Tibial artery (tissue), 4 donors: Measurements from ENCODE around the gene B4GALNT3.

ENCODE experiments used
- DNase-seq, 2 donors: peaks; one replicate each; pipeline ENCODE4 v3.0.0-alpha.2; 2019
- H3K27ac ChIP-seq, 2 donors: fragments of 200-600 bp; sonication (generic) in 1 of 2; 1 replicate in 1 of 2; 2 replicates in 1 of 2; pipeline ENCODE4 v1.5.1; 2018 to 2019; ENCODE audit warnings: mild to moderate bottlenecking in 1 of 2
- H3K27me3 ChIP-seq, 2 donors: fragments of 200-600 bp; sonication (generic) in 1 of 2; one replicate each; pipeline versions ENCODE4 v1.5.1 to v1.6.0; 2016 to 2019
- H3K36me3 ChIP-seq, 3 donors: fragments of 200-600 bp; sonication (generic) in 2 of 3; one replicate each; pipeline ENCODE4 v1.5.1; 2016 to 2019; ENCODE audit warnings: mild to moderate bottlenecking in 2 of 3
- H3K4me1 ChIP-seq, 4 donors: fragments of 200-600 bp; sonication (generic) in 2 of 4; 1 replicate in 3 of 4; 2 replicates in 1 of 4; pipeline ENCODE4 v1.5.1; 2016 to 2019
- H3K4me3 ChIP-seq, 2 donors: fragments of 200-600 bp; sonication (generic) in 1 of 2; 1 replicate in 1 of 2; 2 replicates in 1 of 2; pipeline ENCODE4 v1.5.1; 2018 to 2019; ENCODE audit warnings: mild to moderate bottlenecking in 2 of 2
- H3K9me3 ChIP-seq, 3 donors: fragments of 200-600 bp; sonication (generic) in 1 of 3; one replicate each; pipeline ENCODE4 v1.5.1; 2016 to 2019
- intact Hi-C: fragments of 100-400 bp; cut with DNase I; formaldehyde crosslinking; loops from one replicate; pipeline ENCODE4 v1.15.0; 2023; ENCODE audit warnings: low total_unique reads
- TF ChIP-seq, protein P1 (sequence below), 2 experiments: fragments of 200-600 bp in 1 of 2; fragments of 450-650 bp in 1 of 2; IDR thresholded peaks; one replicate each; pipeline ENCODE4 v1.5.1; 2017 to 2019; ENCODE audit warnings: antibody characterized with exemption in 2 of 2, mild to moderate bottlenecking in 1 of 2, moderate library complexity in 1 of 2

B4GALNT3 gene

GRCh38 chr12:495466-495865 lies 35.7 kb downstream of the B4GALNT3 start:
- H3K9me3 ChIP-seq, result no peaks in the 10 kb centered on the region
- peaks cover 0 to 6% (median 2%) of the 10 kb centered on the region in 4 donors for H3K4me1 ChIP-seq
- no peak overlapping the region for H3K27ac ChIP-seq
- intact Hi-C loops, result no loop called here
- H3K36me3 ChIP-seq, result no peaks in the 10 kb centered on the region
- TF ChIP-seq, protein P1, sequence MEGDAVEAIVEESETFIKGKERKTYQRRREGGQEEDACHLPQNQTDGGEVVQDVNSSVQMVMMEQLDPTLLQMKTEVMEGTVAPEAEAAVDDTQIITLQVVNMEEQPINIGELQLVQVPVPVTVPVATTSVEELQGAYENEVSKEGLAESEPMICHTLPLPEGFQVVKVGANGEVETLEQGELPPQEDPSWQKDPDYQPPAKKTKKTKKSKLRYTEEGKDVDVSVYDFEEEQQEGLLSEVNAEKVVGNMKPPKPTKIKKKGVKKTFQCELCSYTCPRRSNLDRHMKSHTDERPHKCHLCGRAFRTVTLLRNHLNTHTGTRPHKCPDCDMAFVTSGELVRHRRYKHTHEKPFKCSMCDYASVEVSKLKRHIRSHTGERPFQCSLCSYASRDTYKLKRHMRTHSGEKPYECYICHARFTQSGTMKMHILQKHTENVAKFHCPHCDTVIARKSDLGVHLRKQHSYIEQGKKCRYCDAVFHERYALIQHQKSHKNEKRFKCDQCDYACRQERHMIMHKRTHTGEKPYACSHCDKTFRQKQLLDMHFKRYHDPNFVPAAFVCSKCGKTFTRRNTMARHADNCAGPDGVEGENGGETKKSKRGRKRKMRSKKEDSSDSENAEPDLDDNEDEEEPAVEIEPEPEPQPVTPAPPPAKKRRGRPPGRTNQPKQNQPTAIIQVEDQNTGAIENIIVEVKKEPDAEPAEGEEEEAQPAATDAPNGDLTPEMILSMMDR (IDR thresholded peaks at IDR 0.05), result no peak
- H3K4me3 ChIP-seq, result no peak overlapping the region
- no peak for DNase-seq
- no peaks in the 10 kb centered on the region for H3K27me3 ChIP-seq

DNA sequence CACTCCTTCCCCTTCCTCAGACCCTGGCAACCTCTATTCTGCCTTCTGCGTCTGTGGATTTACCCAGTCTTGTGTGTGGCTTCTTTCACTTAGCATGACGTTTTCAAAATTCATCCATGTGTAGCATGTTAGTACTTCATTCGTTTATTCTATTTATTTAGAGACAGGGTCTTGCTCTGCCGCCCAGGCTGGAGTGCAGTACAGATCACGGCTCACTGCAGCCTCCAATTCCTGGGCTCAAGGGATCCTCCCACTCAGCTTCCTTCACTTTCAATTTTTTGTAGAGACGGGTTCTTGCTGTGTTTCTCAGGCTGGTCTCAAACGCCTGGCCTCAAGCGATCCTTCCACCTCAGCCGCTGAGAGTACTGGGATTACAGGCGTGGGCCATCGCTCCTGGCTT lies 37.0 kb downstream of the B4GALNT3 start:
- peaks cover 0 to 6% (median 2%) of the 10 kb centered on the region in 4 donors for H3K4me1 ChIP-seq
- DNase-seq, result no peak
- H3K4me3 ChIP-seq, result no peak overlapping the region
- H3K27me3 ChIP-seq, result no peaks in the 10 kb centered on the region
- intact Hi-C loops, result no loop called here
- H3K9me3 ChIP-seq, result no peaks in the 10 kb centered on the region
- H3K27ac ChIP-seq, result no peak overlapping the region
- TF ChIP-seq, protein P1 (IDR thresholded peaks at IDR 0.05), result no peak
- no peaks in the 10 kb centered on the region for H3K36me3 ChIP-seq

GRCh38 chr12:497501-498160 lies 37.9 kb downstream of the B4GALNT3 start:
- Histone ChIP-seq H3K4me3 (no peak overlapping the region), H3K27ac (no peak overlapping the region), H3K36me3 (no peaks in the 10 kb centered on the region), H3K9me3 (no peaks in the 10 kb centered on the region), H3K4me1 (peaks cover 0 to 7% (median 2%) of the 10 kb centered on the region in 4 donors), H3K27me3 (no peaks in the 10 kb centered on the region)
- no peak for DNase-seq
- TF ChIP-seq, protein P1 (IDR thresholded peaks at IDR 0.05), result no peak
- intact Hi-C loops, result no loop called here

DNA sequence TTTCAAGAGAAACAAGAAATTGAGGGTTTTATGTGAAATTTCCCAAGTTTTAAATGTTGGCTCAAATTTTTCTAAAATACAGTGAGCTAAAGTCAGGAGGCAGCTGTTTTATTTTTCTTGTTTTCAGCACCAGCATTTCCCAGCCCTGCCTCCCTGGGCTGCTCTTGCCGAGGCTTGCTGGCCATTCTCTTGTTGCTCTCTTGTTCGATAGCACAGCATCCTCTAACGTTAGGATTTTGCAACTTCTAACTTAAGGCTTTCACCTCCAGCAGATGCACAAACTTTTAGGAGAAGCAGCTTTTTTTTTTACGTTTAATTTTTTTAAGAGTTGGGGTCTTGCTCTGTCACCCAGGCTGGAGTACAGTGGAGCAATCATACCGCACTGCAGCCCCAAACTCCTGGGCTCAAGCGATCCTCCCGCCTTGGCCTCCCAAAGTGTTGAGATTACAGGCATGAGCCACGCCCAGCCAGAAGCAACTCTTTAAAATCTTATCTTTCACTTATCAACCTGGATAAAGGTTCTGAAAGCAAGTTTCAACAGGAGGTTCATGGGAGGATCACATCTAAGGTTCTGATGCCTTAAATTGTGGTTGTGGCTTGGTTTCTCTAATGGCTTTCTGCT lies 40.2 kb downstream of the B4GALNT3 start:
- peak in 1 of 2 donors; percentile 28 for DNase-seq
- Histone ChIP-seq H3K4me1 (peaks cover 0 to 18% (median 4%) of the 10 kb centered on the region in 4 donors), H3K27me3 (no peaks in the 10 kb centered on the region), H3K27ac (peak overlapping the region; percentile 45 to 61), H3K36me3 (no peaks in the 10 kb centered on the region), H3K9me3 (no peaks in the 10 kb centered on the region), H3K4me3 (no peak overlapping the region)
- intact Hi-C loops, result loop anchor here (5.0 kb wide), 2 partner anchors 47 to 48 kb away; no protein-coding TSS in a partner anchor
- TF ChIP-seq, protein P1 (IDR thresholded peaks at IDR 0.05), result peak; percentile 53 to 72

GRCh38 chr12:501722-502447 lies 42.1 kb downstream of the B4GALNT3 start:
- no peak overlapping the region for H3K4me3 ChIP-seq
- no peak for DNase-seq
- intact Hi-C loops, result loop anchor here (5.0 kb wide), 2 partner anchors 45 to 50 kb away; no protein-coding TSS in a partner anchor

More at GRCh38 chr12:501722-502447, 42.1 kb downstream of the B4GALNT3 start:
- Histone ChIP-seq H3K36me3 (no peaks in the 10 kb centered on the region), H3K9me3 (no peaks in the 10 kb centered on the region), H3K27ac (no peak overlapping the region), H3K4me1 (peaks cover 0 to 18% (median 4%) of the 10 kb centered on the region in 4 donors), H3K27me3 (no peaks in the 10 kb centered on the region)
- TF ChIP-seq, protein P1 (IDR thresholded peaks at IDR 0.05), result no peak
